ENCODE data around the gene SPEM1. TPM values are rescaled to one million over a fixed set of nuclear protein-coding genes. Genes with fewer than 3 reads are reported as not detected.

SPEM1 gene
- total RNA-seq, 4 donors from 2014 or later: not detected

DNA sequence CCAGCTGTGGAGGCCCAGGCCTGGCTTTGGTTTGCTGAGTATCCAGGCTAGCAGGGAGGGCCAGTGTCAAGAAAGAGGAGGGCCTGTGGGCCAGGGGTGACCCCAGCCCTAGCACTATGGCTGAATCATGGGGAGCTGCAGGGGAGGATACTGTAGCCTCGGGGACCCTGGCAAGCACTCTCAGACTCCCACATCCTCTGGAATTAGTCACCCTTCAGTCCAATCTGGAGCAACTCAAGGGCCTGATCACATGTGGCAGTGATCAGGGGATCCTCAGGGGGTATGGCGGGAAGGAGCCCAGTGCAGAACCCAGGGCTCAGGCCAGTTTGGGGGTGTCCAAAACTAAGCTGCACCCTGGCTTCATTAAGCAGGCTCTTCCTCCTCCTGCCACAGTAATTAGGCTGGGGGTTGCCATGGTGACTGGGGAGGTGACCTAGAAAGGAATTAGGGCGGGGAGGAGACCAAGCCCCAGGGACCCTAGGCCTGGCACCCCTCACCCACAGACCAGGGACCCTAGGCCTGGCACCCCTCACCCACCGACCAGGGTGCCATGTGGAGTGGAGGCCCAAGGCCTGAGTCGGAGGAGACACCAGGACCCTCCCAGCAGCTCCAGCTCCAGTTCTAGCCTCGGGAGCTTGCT, 6.7 kb upstream of the SPEM1 start:
- H3K27me3 ChIP-seq: no peaks in the 10 kb centered on the region
- 56% methylated on average over 4 of the region's 6 CpGs for WGBS
- no peak overlapping the region for H3K4me3 ChIP-seq
- H3K27ac ChIP-seq: no peak overlapping the region
- H3K4me1 ChIP-seq: no peaks in the 10 kb centered on the region
- DNase-seq (ENCODE audit: low spot score in 2 of 2): no peak
- H3K36me3 ChIP-seq: peaks cover 39% of the 10 kb centered on the region
- H3K9me3 ChIP-seq: no peaks in the 10 kb centered on the region
- TF ChIP-seq, protein P1, sequence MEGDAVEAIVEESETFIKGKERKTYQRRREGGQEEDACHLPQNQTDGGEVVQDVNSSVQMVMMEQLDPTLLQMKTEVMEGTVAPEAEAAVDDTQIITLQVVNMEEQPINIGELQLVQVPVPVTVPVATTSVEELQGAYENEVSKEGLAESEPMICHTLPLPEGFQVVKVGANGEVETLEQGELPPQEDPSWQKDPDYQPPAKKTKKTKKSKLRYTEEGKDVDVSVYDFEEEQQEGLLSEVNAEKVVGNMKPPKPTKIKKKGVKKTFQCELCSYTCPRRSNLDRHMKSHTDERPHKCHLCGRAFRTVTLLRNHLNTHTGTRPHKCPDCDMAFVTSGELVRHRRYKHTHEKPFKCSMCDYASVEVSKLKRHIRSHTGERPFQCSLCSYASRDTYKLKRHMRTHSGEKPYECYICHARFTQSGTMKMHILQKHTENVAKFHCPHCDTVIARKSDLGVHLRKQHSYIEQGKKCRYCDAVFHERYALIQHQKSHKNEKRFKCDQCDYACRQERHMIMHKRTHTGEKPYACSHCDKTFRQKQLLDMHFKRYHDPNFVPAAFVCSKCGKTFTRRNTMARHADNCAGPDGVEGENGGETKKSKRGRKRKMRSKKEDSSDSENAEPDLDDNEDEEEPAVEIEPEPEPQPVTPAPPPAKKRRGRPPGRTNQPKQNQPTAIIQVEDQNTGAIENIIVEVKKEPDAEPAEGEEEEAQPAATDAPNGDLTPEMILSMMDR (IDR thresholded peaks at IDR 0.05): no peak
- TF ChIP-seq POLR2AphosphoS5 (IDR thresholded peaks at IDR 0.05) (no peak), POLR2A (IDR thresholded peaks at IDR 0.05) (no peak), EP300 (IDR thresholded peaks at IDR 0.05) (no peak)

DNA sequence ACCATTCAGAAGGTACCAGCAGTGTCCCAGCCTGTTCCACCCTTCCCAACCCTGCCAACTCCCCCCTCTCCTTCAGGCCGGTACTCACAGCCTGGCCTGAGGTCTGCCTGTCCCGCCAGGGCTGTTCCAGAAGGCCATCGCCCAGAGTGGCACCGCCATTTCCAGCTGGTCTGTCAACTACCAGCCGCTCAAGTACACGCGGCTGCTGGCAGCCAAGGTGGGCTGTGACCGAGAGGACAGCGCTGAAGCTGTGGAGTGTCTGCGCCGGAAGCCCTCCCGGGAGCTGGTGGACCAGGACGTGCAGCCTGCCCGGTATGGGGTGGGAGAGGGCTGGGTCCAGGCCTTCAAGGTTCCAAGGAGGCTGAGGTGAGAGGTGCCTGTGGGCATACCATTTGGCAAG, 5.3 kb upstream of the SPEM1 start:
- WGBS: 90% methylated on average over 13 of the region's 14 CpGs
- Histone ChIP-seq H3K27me3 (no peaks in the 10 kb centered on the region), H3K4me3 (no peak overlapping the region), H3K27ac (no peak overlapping the region), H3K36me3 (peaks cover 27% of the 10 kb centered on the region), H3K4me1 (no peaks in the 10 kb centered on the region), H3K9me3 (no peaks in the 10 kb centered on the region)
- DNase-seq (ENCODE audit: low spot score in 2 of 2): no peak
- no peak for TF ChIP-seq POLR2AphosphoS5 (IDR thresholded peaks at IDR 0.05)
- TF ChIP-seq, protein P1 (IDR thresholded peaks at IDR 0.05): no peak

DNA sequence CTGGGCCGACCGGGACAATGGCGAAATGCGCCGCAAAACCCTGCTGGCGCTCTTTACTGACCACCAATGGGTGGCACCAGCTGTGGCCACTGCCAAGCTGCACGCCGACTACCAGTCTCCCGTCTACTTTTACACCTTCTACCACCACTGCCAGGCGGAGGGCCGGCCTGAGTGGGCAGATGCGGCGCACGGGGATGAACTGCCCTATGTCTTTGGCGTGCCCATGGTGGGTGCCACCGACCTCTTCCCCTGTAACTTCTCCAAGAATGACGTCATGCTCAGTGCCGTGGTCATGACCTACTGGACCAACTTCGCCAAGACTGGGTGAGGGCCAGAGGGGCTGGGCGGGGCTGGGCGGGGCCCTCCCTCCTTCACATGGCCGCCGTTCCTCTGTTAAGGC, 4.3 kb upstream of the SPEM1 start:
- no peak overlapping the region for H3K27ac ChIP-seq
- H3K4me1 ChIP-seq: no peaks in the 10 kb centered on the region
- H3K4me3 ChIP-seq: no peak overlapping the region
- TF ChIP-seq POLR2A (IDR thresholded peaks at IDR 0.05): no peak
- no peak for TF ChIP-seq EP300 (IDR thresholded peaks at IDR 0.05)
- TF ChIP-seq, protein P1 (IDR thresholded peaks at IDR 0.05): no peak
- no peak for TF ChIP-seq POLR2AphosphoS5 (IDR thresholded peaks at IDR 0.05)
- DNase-seq (ENCODE audit: low spot score in 2 of 2): no peak
- no peaks in the 10 kb centered on the region for H3K27me3 ChIP-seq
- H3K9me3 ChIP-seq: no peaks in the 10 kb centered on the region
- 77% methylated on average over 23 of the region's 23 CpGs for WGBS
- H3K36me3 ChIP-seq: peaks cover 27% of the 10 kb centered on the region

DNA sequence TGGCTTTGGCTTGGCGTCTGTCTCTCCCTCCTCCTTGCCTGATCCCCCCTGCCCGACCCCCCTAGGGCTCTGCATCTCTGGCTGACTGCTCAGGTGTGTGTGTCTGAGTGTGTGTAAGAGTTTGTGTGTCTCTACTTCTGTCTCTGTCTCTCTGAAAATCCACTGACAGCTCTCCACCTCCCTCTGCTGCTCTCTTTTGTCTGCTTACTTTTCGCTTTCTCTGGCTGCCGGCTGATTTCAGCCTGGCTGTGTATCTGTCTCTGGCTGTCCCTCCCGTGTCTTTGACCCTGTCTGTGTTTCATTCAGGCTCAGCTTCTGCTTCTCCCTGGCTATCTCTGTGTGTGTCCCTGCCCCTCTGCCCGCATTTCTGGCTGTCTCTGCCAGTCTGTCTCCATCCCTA, 3.8 kb upstream of the SPEM1 start:
- TF ChIP-seq POLR2A (IDR thresholded peaks at IDR 0.05): no peak
- TF ChIP-seq POLR2AphosphoS5 (IDR thresholded peaks at IDR 0.05): no peak
- TF ChIP-seq EP300 (IDR thresholded peaks at IDR 0.05): no peak
- TF ChIP-seq, protein P1 (IDR thresholded peaks at IDR 0.05): no peak
- Histone ChIP-seq H3K27me3 (no peaks in the 10 kb centered on the region), H3K36me3 (peaks cover 27% of the 10 kb centered on the region), H3K27ac (no peak overlapping the region), H3K4me3 (no peak overlapping the region), H3K9me3 (no peaks in the 10 kb centered on the region), H3K4me1 (no peaks in the 10 kb centered on the region)
- no peak for DNase-seq (ENCODE audit: low spot score in 2 of 2)
- 85% methylated on average over 6 of the region's 6 CpGs for WGBS

DNA sequence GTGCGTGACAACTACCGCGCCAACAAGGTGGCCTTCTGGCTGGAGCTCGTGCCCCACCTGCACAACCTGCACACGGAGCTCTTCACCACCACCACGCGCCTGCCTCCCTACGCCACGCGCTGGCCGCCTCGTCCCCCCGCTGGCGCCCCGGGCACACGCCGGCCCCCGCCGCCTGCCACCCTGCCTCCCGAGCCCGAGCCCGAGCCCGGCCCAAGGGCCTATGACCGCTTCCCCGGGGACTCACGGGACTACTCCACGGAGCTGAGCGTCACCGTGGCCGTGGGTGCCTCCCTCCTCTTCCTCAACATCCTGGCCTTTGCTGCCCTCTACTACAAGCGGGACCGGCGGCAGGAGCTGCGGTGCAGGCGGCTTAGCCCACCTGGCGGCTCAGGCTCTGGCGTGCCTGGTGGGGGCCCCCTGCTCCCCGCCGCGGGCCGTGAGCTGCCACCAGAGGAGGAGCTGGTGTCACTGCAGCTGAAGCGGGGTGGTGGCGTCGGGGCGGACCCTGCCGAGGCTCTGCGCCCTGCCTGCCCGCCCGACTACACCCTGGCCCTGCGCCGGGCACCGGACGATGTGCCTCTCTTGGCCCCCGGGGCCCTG, 3.0 kb upstream of the SPEM1 start:
- Histone ChIP-seq H3K36me3 (peaks cover 27% of the 10 kb centered on the region), H3K4me3 (no peak overlapping the region), H3K9me3 (no peaks in the 10 kb centered on the region), H3K27me3 (no peaks in the 10 kb centered on the region), H3K4me1 (no peaks in the 10 kb centered on the region), H3K27ac (no peak overlapping the region)
- TF ChIP-seq POLR2A (IDR thresholded peaks at IDR 0.05): no peak
- TF ChIP-seq, protein P1 (IDR thresholded peaks at IDR 0.05): no peak
- TF ChIP-seq EP300 (IDR thresholded peaks at IDR 0.05): no peak
- TF ChIP-seq POLR2AphosphoS5 (IDR thresholded peaks at IDR 0.05): no peak
- DNase-seq (ENCODE audit: low spot score in 2 of 2): no peak
- WGBS: 95% methylated on average over 48 of the region's 54 CpGs
